GM19351 (cell line): ENCODE results near the gene EIF4E2.

Experiments
- ATAC-seq: cut with Tn5 transposase; IDR thresholded peaks from one replicate; pipeline ENCODE4 v1.9.1; 2021; ENCODE audit warnings: mild to moderate bottlenecking, moderate library complexity; ENCODE audit not compliant: unreplicated experiment

EIF4E2 gene

GRCh38 chr2:232550354-232551249 lies at the start of gene EIF4E2, which contains the start of gene TIGD1:
EIF4E2 (plus strand) TSS chr2:232550689; CDS start chr2:232550725, 36 bp downstream.
TIGD1 (minus strand) TSS chr2:232550557; CDS start chr2:232549882, 675 bp downstream.
- peak; percentile 92 for ATAC-seq

- no peak for ATAC-seq
These were observed 49.1 kb upstream of the EIF4E2 start for GRCh38 chr2:232501331-232501771.

DNA sequence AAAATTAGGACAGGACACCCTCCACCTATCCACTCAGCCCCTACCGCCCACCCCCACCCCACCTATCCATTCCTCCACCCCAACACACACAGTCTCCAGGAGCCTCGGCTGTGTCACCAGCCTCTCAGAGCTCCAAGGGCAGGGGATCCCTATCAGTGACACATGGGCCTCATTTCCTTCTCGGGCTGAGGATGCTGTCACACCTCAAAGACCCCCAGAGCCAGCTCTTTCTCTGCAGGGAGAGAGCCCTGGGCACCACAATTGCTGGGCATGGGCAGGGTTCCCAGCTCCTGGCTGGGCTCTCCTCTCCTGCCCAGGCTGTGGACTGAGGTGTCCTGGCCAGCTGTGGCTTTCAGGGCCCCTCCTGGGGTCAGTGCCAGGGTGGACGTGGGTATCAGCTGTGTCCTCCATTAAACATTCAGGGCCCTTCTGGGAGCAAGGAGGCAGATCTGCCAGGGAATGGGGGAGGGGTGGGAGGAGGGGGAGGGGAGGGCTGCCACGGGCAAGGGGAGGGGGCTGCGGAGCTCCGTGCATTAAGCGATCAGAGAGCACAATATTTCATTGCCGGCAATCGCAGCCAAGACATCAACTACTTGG lies 48.6 kb upstream of the EIF4E2 start:
- ATAC-seq, result no peak

DNA sequence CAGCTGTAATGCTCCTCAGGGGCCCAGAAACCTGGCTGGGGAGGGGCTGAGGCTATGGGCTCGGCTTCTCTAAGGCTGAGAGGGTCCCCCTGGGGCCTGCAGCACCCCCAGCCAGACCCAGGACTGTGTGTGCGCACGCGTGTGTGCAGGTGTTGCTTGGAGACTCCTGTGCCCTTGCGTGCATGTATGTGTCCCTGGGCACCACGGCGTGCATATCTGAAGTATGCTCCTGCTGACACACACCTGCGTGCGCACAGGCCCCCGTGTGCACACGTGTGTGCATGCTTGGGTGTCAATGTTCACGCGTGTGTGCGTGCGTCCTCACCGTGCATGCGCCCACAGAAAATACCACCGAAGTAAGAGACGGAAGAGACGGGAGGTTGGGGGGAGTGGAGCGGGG lies 48.0 kb upstream of the EIF4E2 start:
- no peak for ATAC-seq

DNA sequence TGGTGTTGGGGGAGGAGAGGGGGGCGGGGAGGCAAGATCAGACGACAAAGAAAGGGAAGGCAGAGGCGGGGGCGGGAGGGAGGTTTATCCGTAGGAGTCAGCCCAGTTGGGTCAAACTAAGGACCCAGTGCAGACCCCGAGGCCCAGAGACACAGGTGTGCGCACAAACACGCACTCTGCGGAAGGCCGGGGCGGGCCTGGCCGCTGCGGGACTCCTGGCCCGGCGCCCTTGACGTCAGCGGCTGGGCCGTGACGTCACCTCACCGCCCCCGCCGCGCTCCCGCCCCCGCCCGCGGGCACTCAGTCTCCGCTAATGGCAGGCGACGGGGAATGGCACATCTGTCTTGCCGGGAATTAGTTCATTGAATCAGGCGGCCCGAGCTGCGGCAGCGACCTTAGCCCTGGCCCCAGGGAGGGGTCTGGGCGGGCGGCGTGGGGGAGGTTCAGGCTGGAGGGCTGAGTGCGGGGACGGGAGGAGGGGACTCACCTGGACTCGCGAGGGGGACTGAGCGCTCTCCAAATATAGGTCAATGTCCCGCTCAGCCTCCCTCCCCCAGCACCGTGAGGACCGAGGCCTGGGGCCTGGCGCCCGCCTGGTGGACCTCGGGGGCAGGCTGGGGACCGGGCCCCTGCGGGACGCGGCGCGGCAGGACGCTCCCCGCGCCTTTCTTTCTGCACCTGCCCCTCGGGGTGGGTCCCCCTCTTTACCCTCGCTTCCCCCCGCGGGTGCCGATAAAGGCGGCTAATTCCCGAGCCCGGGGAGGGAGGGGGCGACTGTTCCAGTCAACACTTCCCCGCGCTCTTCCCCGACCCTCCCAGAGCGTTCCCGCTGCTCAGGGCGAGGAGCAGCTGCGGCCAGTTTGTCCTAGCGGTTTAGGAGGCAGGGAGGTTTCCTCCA lies 47.3 kb upstream of the EIF4E2 start:
- no peak for ATAC-seq

DNA sequence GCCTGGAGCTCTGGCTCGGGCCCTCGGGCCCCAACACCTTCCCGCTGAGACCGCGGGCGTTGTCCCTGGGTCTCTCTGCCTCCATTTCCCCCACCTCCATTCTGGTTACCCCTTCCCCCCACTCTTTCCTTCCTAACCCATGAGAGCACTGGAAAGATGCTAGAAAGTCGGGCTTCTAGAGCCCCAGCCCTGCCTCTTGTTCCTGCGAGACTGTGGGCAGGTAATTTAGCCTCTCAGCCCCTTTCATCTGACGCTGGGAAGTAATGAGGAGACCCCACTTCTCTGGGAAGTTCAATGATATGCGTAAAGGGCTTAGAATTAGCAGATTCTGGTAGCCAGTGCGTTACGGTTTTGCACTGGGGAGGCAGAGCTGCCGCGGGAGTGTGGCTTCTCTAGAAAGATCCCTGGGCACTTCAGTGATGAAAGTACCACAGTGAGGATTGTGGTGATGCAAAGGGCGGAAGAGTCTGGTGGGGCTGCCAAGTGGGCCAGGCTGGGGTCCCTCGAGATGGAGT lies 46.6 kb upstream of the EIF4E2 start:
- ATAC-seq, result no peak

DNA sequence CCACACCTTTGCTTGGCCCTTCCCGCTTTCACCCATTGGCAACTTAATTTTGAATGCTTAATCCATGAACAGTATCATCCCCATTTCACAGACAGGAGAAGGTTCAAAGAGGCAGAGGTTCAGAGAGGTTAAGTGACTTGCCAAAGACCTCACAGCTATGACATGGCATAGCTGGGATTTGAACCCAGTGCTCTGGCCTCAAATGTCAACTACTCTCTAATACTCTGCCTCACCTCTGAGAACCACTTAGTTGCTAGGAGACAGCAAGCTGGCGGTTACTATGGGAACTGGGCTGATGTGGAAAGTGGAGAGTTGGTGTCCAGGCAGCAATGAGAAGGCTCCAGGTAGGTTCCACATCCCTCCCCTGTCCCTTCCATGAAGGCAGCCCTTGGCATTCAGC lies 46.1 kb upstream of the EIF4E2 start:
- ATAC-seq, result no peak

DNA sequence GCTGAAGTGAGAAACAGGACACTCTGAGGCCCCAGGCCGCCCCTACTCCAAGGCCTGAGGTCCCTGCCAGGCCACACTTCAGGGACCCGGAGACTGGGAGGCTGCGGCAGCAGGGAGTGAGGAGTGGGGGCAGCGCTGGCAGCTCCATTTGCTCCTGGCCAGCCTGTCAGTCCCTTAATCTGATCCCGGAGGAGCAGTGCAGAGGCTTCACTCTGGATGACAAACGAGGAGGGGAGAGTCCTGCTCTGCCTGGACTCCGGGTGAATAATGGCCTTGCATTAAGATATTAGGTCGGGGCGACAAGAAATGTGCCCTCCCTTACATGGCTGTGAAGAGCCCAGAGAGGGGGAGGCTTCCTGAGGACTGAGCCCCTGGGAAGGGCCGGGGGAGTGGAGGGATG lies 44.6 kb upstream of the EIF4E2 start:
- no peak for ATAC-seq

- ATAC-seq, result no peak
These were observed 43.8 kb upstream of the EIF4E2 start for GRCh38 chr2:232506709-232507108.

GRCh38 chr2:232508251-232508650 lies 42.2 kb upstream of the EIF4E2 start:
- no peak for ATAC-seq

DNA sequence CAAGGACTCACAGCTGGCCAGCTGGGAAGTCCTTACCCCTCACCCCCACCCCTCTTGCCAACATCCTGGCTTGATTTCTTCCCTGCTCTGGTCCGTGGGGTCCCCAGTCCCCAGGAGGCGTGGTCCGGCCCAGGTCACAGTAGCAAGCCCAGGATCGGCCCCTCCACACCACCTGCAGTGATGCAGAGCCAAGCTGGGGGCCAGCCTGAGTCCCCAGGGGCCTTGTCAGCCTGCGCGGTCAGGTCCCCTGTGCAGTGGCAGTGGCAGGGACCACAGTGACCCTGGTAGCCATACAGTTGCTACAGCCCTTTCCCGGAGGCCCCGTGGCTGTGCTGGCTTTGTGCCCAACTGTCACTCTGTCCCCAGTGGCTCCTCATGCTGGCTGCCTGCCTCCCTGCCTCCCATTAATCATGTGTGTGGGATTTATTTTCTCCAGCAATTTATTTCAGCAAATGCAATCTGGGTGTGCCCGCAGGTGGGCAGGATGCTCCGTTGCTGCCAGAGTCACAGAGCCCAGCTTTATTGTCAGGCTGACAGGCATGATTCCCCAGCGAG lies 39.1 kb upstream of the EIF4E2 start:
- no peak for ATAC-seq

- no peak for ATAC-seq
These were observed 37.9 kb upstream of the EIF4E2 start for GRCh38 chr2:232512602-232513001.

GRCh38 chr2:232513353-232513752 lies 37.1 kb upstream of the EIF4E2 start:
- no peak for ATAC-seq

- no peak for ATAC-seq
These were observed 34.9 kb upstream of the EIF4E2 start for GRCh38 chr2:232515639-232516038.

DNA sequence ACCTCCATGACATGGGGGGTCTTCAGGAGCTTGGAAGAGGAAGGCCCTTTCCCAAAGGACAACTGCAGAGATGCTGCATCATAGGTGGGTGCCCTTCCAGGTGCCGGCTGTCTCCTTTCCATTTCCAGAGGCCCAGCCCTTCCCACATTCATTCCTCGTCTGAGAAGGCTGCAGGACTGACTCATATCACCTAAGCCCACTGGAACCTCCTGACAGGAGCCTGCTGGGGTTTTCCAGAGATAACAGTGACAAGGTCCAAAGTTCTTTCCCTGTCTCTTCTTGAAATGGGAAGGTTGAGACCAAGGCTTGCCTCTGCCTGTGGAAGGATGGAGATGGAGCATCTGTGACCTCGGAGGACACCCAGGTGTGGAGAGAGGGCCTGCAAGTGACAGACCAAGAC lies 33.9 kb upstream of the EIF4E2 start:
- ATAC-seq, result no peak

DNA sequence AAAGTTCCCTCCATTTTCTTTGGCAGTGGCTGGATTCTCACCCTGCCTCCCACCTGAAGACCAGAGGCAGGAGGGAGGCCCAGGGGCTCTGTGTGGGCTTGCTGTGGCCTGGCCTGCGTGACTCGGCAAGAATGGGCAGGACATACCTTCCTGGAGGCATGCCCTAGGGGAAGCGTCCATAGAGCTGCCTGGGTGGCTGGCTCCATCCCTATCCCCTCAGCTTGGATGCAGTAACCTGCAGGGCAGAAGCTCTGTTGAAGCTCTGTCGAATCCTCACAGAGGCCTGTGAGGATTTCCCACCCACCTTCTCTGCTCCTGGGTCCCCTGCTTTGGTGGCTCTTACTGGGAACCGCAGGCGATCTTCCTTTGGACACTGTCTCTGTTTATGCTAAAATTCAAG lies 31.6 kb upstream of the EIF4E2 start:
- no peak for ATAC-seq

DNA sequence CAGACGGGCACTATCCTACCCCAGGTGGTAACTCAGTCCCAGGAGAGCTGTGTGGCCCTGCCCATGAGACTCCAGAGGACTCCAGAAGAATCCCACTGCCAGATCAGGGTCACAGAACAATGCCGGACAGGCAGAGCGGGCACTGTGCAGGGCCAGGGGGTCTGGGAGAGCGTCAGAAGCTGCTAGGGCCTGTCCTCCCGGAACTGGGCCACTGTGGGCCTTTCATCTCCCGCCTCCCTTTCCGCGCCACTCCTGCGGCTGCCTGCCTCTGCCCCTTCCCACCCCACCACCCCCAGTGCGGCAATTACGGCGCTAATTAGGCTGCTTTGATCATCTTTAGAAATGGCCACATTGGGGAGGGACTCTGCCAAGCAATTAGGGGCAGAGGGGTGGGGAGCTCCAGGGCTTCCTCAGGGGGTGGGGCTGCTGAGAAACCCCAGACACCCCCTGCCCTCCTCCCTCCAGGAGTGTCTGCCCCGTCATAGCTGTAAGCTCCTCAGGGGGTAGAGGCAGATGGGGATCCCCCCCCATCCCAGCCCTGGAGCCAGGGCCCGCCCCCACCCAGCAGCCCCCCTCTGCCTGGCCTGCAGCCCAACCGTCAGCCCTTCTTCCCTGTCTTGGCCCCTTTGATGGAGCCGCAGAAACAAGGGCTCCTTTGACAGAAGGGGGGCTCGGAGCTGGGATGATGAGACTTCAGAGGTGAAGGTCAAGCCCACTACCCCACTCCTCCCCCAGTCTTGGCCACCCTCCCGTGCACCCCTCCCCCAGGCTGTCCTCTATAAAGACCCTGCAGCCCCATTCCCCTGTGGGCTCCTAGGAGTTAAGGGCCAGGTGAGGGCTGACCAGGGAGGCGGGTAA lies 30.7 kb upstream of the EIF4E2 start, which contains the start of gene PRSS56:
TSS of gene PRSS56 (plus strand) at position 808 of the 858 bp plus-strand sequence. CDS start 211 bp downstream, outside the sequence.
- no peak for ATAC-seq

GRCh38 chr2:232520489-232520888 lies 30.0 kb upstream of the EIF4E2 start:
- no peak for ATAC-seq

GRCh38 chr2:232521098-232521497 lies 29.4 kb upstream of the EIF4E2 start:
- no peak for ATAC-seq
